UCSD-AML1 (cell line): ENCODE results near the gene EIPR1.

Source experiments
- DNase-seq: peaks from one replicate; lab custom pipeline; 2025; ENCODE audit not compliant: unreplicated experiment; lab: John Stamatoyannopoulos, UW

The EIPR1 gene

DNA sequence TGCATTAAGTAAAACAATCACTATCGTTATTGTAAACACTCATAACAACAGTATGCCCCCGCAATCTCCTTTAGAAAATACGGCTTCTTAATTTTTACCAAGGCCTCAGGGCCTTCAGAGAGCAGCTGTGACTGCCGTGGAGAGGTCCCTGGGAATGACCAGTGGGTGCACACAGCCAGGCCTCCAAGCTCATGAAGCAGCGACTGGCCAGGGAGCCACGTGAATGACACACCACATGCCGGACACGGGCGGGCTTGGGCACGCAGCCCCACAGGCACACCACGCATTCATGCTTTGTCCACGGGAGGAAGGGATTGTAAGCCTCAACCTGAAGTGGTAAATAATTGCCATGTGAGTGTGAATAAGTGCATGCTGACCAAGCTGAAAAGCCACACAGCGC lies 121.0 kb downstream of the EIPR1 start:
- DNase-seq = no peak

DNA sequence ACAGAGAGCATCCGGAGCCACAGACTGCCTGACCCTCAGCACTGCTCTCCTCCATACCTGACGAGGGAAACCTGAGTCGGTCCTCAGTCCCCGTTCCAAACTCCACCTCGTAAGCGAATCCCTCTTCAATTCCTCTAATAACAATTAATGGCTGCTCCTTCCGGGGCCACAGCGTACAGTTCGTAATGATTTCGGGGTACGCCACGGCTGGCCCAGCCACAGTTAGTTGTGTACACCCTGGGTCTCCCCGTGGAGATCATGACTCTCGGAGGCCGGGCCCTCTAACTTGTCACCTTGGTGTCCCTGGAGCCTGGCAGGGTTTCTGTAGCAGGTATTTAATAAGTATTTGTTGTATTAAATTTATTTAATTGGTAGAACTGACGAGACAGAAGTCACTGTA lies 121.5 kb downstream of the EIPR1 start:
- no peak for DNase-seq

DNA sequence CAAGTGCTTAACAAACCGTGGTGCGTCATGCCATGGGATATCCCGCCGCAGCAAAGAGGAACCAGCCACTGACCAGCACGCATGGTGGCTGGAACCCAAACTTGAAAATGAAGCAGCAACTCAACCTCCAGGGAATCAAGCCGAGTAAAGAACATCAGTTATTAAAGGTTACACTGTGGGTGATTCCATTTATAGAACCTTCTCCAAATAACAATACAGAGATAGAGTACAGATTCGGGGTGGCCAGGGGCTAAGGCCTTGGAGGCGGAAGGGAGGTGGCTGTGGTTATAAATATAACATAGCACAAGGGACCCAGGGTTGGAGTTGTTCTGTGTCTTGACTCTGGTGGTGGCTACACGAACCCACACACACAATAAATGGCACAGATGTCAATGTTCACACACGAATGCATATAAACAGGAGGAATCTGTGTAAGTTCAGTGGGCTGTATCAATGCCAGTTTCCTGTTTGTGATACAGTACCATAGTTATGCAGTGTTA lies 123.1 kb downstream of the EIPR1 start:
- DNase-seq = no peak

DNA sequence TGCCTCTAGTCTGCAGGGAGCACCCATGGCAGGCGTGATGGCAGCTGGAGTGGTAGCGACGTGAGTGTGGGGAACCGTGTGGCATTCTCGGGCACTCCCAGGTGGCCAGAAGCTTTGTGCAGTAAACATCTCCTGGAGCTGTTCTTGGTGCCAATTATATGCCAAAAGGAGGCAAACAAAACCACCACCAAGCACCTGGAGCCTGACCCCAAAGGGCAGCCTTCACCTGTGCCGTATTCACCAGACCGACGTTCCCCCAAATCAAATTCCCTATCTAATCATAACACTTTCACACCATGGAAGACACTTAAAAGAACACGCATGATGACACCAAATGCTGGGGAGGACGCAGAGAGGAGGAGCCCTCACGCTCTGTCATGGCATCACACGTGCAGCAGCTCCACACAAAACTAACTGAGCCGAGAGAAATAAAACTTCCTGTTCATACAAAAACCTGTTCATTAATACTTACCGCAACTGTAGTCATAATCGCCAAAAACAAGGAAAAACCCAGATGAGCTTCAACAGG lies 123.6 kb downstream of the EIPR1 start:
- no peak for DNase-seq

DNA sequence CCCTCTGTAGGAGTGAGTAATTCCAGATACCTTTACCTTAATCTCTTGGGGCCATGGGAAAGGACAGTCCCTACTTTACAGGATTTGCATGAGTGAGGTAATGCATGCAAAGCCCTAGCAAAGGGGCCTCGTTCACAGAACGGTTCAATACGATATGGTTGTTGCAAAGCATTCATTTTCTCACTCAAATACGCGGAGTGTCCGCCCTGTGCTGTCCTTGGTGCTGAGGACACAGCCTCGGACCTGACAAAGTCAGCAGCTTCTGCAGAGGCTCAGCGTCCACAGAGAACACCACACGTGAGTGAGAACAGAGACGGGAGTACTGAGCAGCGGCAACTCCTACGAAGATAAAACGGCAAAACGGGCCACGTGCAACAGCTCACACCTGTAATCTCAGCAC lies 125.7 kb downstream of the EIPR1 start:
- no peak for DNase-seq

DNA sequence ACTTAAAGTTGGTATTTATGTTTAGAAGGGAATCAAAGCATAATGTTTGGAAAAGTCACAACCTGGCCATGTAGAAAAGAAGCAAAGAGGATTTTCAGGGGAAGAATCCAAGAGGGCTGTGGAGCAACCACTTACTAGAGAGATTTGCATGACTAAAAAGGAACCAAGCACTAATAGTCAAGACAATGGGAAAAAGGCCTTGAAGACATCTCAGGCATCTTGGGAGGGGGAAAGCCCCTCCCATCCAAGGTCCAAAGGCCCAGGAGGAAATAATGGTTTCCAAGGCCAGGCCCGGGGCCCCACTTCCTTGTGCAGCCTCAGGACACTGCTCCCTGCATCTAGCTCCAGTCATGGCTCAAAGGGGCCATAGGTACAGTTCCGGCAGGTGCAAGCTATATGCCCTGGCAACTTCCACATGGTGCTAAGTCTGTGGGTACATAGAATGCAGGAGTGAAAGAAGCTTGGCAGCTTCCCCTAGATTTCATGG lies 128.1 kb downstream of the EIPR1 start:
- no peak for DNase-seq

DNA sequence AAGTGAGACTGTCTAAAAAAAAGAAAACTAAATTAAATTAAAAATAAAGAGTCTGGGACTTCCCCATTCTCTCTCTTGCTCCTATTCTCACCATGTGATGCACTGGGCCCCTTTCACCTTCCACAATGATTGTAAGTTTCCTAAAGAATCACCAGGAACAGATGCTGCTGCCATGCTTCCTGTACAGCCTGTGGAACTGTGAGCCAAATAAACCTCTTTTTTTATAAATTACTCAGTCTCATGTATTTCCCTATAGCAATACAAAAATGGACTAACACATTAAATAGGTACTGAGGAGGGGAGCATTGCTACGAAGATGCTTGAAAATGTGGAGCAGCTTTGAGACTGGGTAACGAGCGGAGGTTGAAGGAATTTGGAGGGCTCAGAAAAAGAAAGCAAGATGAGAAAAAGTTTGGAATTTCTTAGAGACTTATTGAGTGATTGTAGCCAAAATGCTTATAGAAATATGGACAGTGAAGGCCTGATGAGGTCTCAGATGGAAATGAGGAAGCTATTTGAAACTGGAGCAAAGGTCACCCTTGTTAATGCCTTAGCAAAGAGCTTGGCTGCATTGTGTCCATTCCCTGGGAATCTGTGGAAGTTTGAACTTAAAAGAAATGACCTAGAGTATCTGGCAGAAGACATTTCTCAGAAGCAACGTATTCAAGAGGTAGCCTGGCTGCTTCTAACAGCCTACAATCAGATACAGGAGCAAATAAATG lies 128.7 kb downstream of the EIPR1 start:
- no peak for DNase-seq

DNA sequence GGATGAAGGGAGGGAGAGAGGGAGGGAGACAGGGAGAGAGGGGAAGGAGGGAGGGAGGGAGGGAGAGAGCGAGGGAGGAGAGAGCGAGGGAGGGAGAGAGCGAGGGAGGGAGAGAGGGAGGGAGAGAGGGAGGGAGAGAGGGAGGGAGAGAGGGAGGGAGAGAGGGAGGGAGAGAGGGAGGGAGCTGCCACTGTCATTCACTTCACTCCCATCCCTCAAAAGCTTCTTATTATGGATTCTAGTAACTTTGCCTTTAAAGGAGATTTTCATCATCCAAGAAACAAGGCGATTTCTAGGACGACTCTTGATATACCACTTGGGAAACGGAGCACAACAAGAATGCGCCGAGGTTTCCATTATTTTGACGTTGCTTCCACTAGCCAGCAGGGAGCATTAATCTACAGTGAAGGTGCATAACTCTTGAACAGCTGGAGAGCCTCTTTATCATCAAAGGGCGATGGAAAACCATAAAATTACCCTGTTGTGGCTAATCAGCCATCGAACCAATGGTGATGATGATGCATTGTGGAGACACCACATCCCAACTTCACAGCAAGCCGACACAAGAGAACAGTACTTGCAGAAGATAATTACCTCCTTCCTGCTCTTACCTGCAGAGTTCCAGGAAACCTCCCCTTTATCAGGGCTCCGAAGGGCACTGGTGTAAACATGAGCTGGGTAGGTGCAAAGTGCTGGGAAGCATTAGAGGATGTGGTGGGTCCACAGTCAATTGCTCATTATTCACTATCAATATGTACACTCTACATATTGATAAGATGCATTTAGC lies 130.5 kb downstream of the EIPR1 start:
- no peak for DNase-seq

DNA sequence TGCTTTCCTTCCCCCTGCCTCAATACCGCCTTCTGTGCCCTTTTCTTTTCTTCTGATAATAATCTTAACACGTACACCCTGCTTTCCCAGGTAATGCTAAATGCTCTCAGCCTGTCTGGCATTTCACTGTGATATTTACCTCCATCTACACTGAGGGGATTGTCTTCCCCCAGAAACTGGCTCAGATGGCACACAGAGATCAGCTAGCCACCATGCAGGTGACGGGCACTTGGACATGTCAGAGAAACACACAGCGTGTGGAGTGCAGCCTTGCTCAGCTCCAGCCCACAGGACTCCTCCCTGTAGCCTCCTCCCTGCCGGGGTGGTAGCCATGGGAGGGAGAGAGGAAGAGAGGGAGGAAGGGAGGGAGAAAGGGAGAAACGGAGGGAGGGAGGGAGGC lies 131.2 kb downstream of the EIPR1 start:
- no peak for DNase-seq

DNA sequence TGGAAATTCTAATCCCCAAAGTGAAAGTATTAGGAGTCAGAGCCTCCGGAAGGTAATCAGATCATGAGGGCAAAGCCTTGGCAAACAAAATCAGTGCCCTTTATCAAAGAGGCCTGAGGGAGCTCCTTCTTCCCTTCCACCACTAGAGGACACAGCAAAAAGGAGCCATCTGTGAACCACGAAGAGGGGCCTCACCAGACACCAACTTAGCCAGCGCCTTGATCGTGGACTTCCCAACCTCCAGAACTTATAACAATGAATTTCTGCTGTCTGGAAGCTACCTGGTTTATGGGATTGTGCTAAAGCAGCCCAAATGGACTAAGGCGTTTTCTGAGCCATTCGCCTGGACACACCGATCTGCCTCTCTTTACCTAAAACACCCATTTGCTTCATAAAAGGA lies 133.1 kb downstream of the EIPR1 start:
- DNase-seq = no peak

DNA sequence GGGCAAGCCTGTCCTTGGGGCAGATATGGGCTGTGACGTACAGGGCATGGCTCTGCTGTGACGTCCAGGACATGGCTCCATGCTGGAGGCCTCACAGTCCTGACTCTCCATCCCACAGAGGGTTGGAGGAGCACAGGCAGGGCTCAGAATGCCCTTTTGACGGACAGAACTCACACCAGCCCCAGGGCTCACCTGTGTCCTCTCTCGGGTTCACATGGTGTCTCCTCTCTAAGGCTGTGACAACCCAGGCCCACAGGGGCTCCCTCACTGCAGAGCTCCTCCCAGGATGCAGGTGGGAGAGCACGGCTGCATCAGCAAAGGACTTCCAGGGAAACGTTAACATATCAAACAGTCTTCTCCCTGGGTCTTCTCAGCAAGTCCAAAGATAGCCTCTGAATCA lies 133.8 kb downstream of the EIPR1 start:
- DNase-seq = no peak

DNA sequence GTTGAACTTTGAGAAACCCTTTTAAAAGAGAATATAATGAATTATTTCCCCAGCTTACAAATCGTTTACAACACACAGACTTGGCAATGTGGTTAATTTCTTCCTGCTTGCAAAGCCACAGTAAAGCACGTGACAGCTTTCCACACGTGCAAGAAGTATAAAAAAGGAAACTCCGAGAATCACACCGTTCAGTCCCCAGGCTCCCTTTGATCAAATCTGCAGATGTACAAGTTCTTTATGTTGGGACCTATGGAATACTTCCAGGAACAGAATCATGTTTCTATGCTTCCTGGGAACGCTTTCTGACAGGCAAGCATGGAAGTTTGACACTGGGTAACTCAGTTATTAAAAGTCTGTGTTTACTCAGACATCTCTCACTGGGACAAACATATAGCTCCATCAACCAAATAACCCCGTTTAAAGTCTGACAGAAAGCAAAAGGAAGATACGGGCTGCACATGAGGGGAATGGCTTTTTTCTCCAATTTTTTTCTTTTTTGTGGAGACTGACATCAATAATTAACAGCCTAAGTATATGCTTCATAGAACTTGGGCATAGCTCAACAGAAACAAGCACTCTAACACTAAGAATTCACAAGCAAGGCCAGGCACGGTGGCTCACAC lies 134.8 kb downstream of the EIPR1 start:
- no peak for DNase-seq

DNA sequence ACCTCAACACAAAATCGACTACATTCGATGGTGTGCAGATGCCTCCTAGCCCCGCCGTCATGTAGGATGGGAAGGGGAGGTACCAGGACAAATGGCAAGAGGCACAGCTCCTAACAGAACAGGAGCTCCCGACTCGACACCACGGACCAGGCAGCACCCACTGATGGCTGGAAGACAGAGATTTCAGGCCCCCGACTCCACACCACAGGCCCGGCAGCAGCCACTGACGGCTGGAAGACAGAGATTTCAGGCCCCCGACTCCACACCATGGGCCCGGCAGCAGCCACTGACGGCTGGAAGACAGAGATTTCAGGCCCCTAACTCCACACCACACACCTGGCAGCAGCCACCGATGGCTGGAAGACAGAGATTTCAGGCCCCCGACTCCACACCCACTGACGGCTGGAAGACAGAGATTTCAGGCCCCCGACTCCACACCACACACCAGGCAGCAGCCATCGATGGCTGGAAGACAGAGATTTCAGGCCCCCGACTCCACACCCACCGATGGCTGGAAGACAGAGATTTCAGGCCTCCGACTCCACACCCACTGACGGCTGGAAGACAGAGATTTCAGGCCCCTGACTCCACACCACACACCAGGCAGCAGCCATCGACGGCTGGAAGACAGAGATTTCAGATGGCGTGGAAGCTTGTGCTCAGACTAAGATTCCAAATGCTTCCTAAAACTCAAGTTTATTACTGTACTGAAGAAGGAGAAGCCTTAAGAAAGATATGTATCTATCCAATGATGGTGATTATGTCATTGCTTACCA lies 135.5 kb downstream of the EIPR1 start:
- DNase-seq = no peak

DNA sequence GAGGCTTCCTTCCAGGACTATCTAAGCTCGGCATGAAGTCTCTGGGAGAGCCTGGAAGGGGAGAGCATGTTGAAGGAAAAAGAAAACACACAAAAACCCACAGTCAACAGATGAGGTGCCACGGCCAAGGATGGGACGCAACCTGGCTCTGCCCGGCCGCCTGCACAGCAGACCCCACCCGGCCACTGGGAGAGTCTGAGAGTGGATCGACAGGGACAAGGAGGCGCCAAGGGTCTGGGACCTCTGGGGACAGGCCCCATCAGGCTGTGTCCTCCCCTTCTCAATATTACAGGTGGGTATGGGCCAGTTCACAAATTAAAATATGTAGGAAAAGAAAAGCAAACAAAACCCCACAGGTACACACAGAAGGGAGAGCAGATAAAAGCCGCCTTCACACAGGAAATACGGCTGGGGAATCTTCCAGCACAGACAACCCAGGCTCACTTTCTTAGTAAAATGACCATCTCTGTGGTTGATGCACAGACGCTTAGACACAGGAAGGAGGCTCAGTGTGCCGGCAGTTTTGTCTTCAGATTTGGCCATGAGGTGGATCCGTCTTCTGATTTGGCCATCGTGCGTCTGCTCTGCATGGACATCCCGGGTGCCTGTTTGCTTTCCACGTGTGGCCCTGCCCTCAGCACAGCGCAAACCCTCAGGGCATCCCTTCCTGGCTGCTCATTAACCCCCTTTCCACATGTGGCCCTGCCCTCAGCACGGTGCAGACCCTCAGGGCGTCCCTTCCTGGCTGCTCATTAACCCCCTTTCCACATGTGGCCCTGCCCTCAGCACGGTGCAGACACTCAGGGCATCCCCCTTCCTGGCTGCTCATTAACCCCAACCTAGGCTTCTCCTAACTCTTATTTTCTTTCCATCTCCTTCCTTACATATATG lies 138.4 kb downstream of the EIPR1 start:
- DNase-seq = no peak

DNA sequence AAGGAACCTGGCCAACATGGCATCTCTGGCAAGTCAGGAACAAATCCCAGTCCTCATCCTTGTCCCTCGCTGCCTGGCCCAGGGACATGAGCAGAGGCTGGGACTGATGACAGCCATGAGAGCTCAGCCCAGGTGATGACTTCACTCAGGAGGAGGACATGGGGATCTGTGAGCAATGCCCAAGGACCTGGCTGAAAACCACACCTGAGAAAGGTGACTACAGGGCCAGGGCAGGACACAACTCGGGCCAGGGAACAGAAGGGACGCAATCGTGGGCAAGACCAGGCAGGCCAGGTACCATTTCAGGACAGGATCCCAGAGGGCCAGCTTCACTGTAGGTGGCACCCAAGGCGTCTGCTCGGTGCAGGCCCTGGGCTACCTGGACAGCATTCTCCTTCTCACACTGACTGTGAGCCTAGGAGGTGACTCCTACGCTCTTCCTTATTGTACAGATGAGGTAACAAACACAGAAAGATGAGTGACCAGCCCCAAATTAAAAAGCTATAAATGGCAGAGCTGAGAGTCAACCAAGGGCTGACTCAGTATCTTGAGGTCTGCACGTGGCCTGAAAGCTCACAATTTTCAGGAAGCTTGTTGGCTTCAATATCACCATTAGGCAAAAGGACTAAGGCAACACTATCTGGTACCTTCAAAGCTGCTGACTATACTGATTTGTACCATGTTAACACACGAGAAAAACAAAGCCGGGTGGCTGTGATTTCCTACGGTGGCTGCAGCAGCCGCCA lies 141.1 kb downstream of the EIPR1 start:
- DNase-seq = no peak

DNA sequence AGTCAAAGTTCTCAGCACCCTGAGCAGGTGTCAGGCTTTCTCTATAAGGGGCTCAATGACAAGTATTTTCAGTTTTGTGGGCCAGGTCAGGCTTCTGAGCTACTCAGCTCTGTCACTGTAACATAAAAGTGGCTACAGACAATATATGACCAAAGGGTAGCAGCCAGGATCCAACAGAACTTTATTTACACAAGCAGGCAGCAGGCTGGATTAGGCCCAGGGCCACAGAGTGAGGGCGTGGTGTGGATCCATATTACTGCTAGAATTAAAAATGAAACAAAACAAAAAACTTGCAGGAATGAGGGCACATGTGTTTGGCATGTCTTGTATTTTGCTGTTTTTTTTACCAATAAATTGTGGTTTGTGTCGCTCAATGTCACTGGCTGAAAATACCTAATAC lies 143.7 kb downstream of the EIPR1 start:
- DNase-seq = no peak

DNA sequence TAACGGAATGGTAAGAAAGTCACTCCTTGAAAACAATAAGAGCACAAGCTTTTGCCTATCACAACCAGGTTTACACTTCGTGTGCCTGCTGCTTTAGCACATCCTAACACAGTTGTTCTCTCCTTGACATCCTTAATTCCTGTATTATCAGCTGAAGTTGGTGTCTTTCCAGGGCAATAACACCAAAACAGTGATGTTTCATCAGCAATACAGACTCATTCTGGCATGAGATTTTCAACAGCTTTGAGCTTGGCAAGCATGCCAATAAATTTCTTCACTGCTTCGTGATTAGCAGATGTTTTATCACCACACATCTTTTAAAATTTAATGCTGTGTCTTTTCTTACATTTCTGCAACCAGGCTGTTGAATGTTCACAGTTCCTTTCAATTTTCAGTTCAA lies 148.4 kb downstream of the EIPR1 start:
- no peak for DNase-seq

DNA sequence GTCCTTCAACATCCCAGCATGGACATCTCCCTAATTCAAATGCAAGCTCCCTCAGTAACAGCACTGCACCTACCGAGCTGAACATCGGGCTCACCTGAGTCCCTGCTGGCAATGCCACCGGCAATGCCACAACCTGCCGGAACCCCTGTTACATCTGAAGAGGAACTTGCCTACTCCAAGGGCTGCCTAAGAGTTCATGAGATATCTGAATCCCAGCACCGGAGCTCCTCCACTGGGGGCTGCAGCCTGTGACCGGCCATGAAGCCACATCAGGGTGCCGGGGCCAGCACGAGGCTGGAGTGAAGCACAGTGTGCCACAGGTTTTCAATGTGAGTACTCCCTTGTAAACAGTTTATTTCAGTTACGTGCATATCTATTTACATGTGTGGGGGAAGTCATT lies 152.9 kb downstream of the EIPR1 start:
- DNase-seq = no peak
